HCT116 (cell line): ENCODE data around the gene LEO1. TPM values are rescaled to one million over a fixed set of nuclear protein-coding genes. Genes with fewer than 3 reads are reported as not detected.

Experiments
- ATAC-seq: fragments of 200-7000 bp; cut with Tn5 transposase; 2 replicates; pipeline ENCODE4 v1.9.1; 2020; ENCODE audit warnings: mild to moderate bottlenecking, moderate library complexity
- BruUV-seq: library from RNA; stranded (reverse); fragments of 400-500 nt; replicated peaks from 2 replicates; lab custom pipeline; 2021; lab: Mats Ljungman, UMichigan
- CTCF ChIA-PET: fragments of 300-600 bp; sonication (Branson Sonifier 250); formaldehyde crosslinking; loops from one replicate; lab custom pipeline; 2021; ENCODE audit warnings: antibody characterized with exemption; lab: Charles Lee
- POLR2A ChIA-PET: fragments of 300-600, 350-600 bp; sonication (Branson Sonifier 250); formaldehyde crosslinking; loops from one replicate; lab custom pipeline; 2021; ENCODE audit warnings: antibody characterized with exemption; lab: Charles Lee
- RAD21 ChIA-PET, 2 experiments: fragments of 300-600 bp; sonication (Branson Sonifier 250); formaldehyde crosslinking; loops; one replicate each; lab custom pipeline; 2023; ENCODE audit warnings: low total read pairs in 2 of 2; ENCODE audit not compliant: uncharacterized antibody in 2 of 2, unreplicated experiment in 2 of 2, low non-redundant PET in 1 of 2; lab: Charles Lee
- DNase-seq: peaks from one replicate; pipeline ENCODE4 v3.0.0-alpha.2; 2010; ENCODE audit warnings: low read depth, low spot score
- H2AFZ ChIP-seq: fragments of 200-600 bp; shearing (Covaris generic), sonication (generic); 2 replicates; pipeline ENCODE4 v1.6.1; 2017; ENCODE audit warnings: low read depth, mixed run types, mixed read lengths, antibody characterized with exemption, low read length; ENCODE audit not compliant: poor library complexity, severe bottlenecking
- H3K27ac ChIP-seq: 2 replicates; pipeline ENCODE4 v1.5.1; 2012; ENCODE audit warnings: low read depth, low read length
- H3K27me3 ChIP-seq: fragments of 200-600 bp; sonication (generic); 2 replicates; pipeline ENCODE4 v1.6.1; 2016; ENCODE audit warnings: mixed run types, low read length, mixed read lengths; ENCODE audit not compliant: insufficient read depth
- H3K36me3 ChIP-seq, 2 experiments: fragments of 200-500 bp in 1 of 2; fragments of 200-600 bp in 1 of 2; sonication (Bioruptor generic) in 1 of 2; sonication (generic) in 1 of 2; 2 replicates each; pipeline versions ENCODE4 v1.5.1 to v1.6.1; 2014 to 2016; ENCODE audit warnings: low read length in 2 of 2, inconsistent platforms in 1 of 2, mixed read lengths in 1 of 2, mixed run types in 1 of 2; ENCODE audit not compliant: insufficient read depth in 2 of 2, control insufficient read depth in 1 of 2
- H3K4me1 ChIP-seq, 2 experiments: fragments of 200-600 bp in 1 of 2; sonication (generic) in 1 of 2; 2 replicates each; pipeline versions ENCODE4 v1.5.1 to v1.6.1; 2012 to 2017; ENCODE audit warnings: low read length in 2 of 2, inconsistent platforms in 1 of 2, mild to moderate bottlenecking in 1 of 2, mixed read lengths in 1 of 2, mixed run types in 1 of 2, moderate library complexity in 1 of 2; ENCODE audit not compliant: insufficient read depth in 2 of 2, control insufficient read depth in 1 of 2
- H3K4me2 ChIP-seq: fragments of 200-600 bp; sonication (generic); 2 replicates; pipeline ENCODE4 v1.6.1; 2017; ENCODE audit warnings: mixed run types, low read length, mixed read lengths
- H3K4me3 ChIP-seq, 2 experiments: fragments of 200-600 bp in 1 of 2; sonication (generic) in 1 of 2; replicated peaks in 1 of 2; 2 replicates each; pipeline ENCODE4 v1.5.1; 2011 to 2016; ENCODE audit warnings: low read length in 2 of 2, control low read depth in 1 of 2, low read depth in 1 of 2, mild to moderate bottlenecking in 1 of 2, mixed read lengths in 1 of 2, mixed run types in 1 of 2
- H3K79me2 ChIP-seq: fragments of 200-600 bp; sonication (generic); 2 replicates; pipeline ENCODE4 v1.6.1; 2017; ENCODE audit warnings: mild to moderate bottlenecking, mixed run types, low read length, moderate library complexity, mixed read lengths; ENCODE audit not compliant: insufficient read depth
- H3K9ac ChIP-seq: fragments of 200-600 bp; sonication (generic); 2 replicates; pipeline ENCODE4 v1.6.1; 2016; ENCODE audit warnings: low read length, mixed read lengths
- H3K9me2 ChIP-seq: fragments of 200-600 bp; sonication (generic), shearing (Covaris generic); 2 replicates; pipeline ENCODE4 v1.6.1; 2017; ENCODE audit warnings: mixed run types, mild to moderate bottlenecking, moderate library complexity; ENCODE audit not compliant: insufficient read depth
- H3K9me3 ChIP-seq, 2 experiments: fragments of 200-500 bp in 1 of 2; fragments of 200-600 bp in 1 of 2; sonication (Bioruptor generic) in 1 of 2; sonication (generic) in 1 of 2; 2 replicates each; pipeline ENCODE4 v1.6.1; 2014 to 2017; ENCODE audit warnings: low read length in 2 of 2, mixed read lengths in 2 of 2, inconsistent platforms in 1 of 2, low read depth in 1 of 2, mild to moderate bottlenecking in 1 of 2, mixed run types in 1 of 2, moderate library complexity in 1 of 2; ENCODE audit not compliant: control insufficient read depth in 1 of 2, insufficient read depth in 1 of 2
- H4K20me1 ChIP-seq: fragments of 200-600 bp; sonication (generic), shearing (Covaris generic); 2 replicates; pipeline ENCODE4 v1.6.1; 2017; ENCODE audit warnings: mixed run types, mild to moderate bottlenecking, moderate library complexity; ENCODE audit not compliant: insufficient read depth
- CEBPB ChIP-seq: IDR thresholded peaks from 2 replicates; pipeline ENCODE4 v1.6.1; 2012; ENCODE audit warnings: low read depth
- EZH2 ChIP-seq: fragments of 200-600 bp; sonication (generic); IDR thresholded peaks from 2 replicates; pipeline ENCODE4 v1.6.1; 2017; ENCODE audit warnings: antibody characterized with exemption, mixed run types
- EZH2phosphoT487 ChIP-seq: fragments of 200-600 bp; IDR thresholded peaks from 2 replicates; pipeline ENCODE4 v1.6.1; 2018; ENCODE audit warnings: antibody characterized with exemption, borderline replicate concordance
- FOSL1 ChIP-seq: IDR thresholded peaks from 2 replicates; pipeline ENCODE4 v1.6.1; 2012; ENCODE audit warnings: low read depth
- JUND ChIP-seq: IDR thresholded peaks from 2 replicates; pipeline ENCODE4 v1.6.1; 2012
- POLR2AphosphoS5 ChIP-seq: IDR thresholded peaks from 2 replicates; pipeline ENCODE4 v1.6.1; 2011; ENCODE audit warnings: mild to moderate bottlenecking, low read depth, low read length, moderate library complexity
- RAD21 ChIP-seq: IDR thresholded peaks from 2 replicates; pipeline ENCODE4 v1.6.1; 2012; ENCODE audit warnings: low read depth, mild to moderate bottlenecking
- SIN3A ChIP-seq: IDR thresholded peaks from 2 replicates; pipeline ENCODE4 v1.6.1; 2012; ENCODE audit warnings: low read depth
- SRF ChIP-seq: IDR thresholded peaks from 2 replicates; pipeline ENCODE4 v1.6.1; 2012; ENCODE audit warnings: low read depth
- TCF7L2 ChIP-seq: IDR thresholded peaks from 2 replicates; pipeline ENCODE4 v1.7.0; 2011; ENCODE audit warnings: borderline replicate concordance, inconsistent platforms; ENCODE audit not compliant: insufficient read depth, insufficient read length; ENCODE audit errors: extremely low read depth
- YY1 ChIP-seq: IDR thresholded peaks from 2 replicates; pipeline ENCODE4 v1.6.1; 2011; ENCODE audit warnings: low read length, low read depth, moderate library complexity, mild to moderate bottlenecking; ENCODE audit not compliant: insufficient replicate concordance; ENCODE audit errors: extremely low read depth
- ZFX ChIP-seq: fragments of 450-650 bp; IDR thresholded peaks from 2 replicates; pipeline ENCODE4 v1.6.1; 2017
- ZNF274 ChIP-seq: fragments of 200-500 bp; sonication (Bioruptor generic); IDR thresholded peaks from 2 replicates; pipeline ENCODE4 v1.6.1; 2014; ENCODE audit warnings: mild to moderate bottlenecking, low read depth, low read length, inconsistent platforms
- intact Hi-C: fragments of 100-400 bp; cut with micrococcal nuclease; formaldehyde crosslinking; loops from 2 replicates; pipeline ENCODE4 v1.10.0; 2022
- total RNA-seq: library from RNA; stranded (reverse); gene quantifications from one replicate; pipeline ENCODE4 v1.2.1, GENCODE V29; 2021; ENCODE audit not compliant: unreplicated experiment
- TF ChIP-seq, protein P1 (sequence below): IDR thresholded peaks from 2 replicates; pipeline ENCODE4 v1.6.1; 2012; ENCODE audit warnings: low read depth
- TF ChIP-seq, protein P2 (sequence below): IDR thresholded peaks from 2 replicates; pipeline ENCODE4 v1.6.1; 2012
- TF ChIP-seq, protein P3 (sequence below): IDR thresholded peaks from 2 replicates; pipeline ENCODE4 v1.6.1; 2012
- TF ChIP-seq, protein P4 (sequence below), 3 experiments: fragments of 200-600 bp in 1 of 3; sonication (generic) in 1 of 3; IDR thresholded peaks in 2 of 3; conservative IDR thresholded peaks in 1 of 3; 2 replicates each; pipeline ENCODE4 v1.5.1; 2012 to 2017; ENCODE audit warnings: low read depth in 2 of 3, low read length in 2 of 3, antibody characterized with exemption in 1 of 3, borderline replicate concordance in 1 of 3, control low read depth in 1 of 3, mild to moderate bottlenecking in 1 of 3, mixed read lengths in 1 of 3, mixed run types in 1 of 3, moderate library complexity in 1 of 3; ENCODE audit not compliant: insufficient read depth in 1 of 3

The LEO1 gene
- total RNA-seq, 1 experiment from 2014 or later: 27.8 TPM

DNA sequence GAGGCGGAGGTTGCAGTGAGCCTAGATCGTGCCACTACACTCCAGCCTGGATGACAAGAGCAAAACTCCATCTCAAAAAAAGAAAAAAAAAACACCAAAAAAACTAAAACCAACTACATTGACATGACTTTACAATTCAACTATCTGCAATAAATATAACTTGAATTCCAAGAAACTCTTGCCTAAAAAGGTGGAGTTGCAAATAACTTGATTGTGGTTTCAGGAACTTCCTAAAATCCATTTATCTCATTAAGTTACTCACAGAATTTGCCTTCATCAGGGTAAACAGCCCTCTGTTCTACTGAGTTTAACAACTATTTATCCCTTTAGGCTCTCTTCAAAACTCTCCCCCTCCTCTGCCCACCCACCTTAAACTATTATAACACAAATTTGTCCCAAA is 44.7 kb upstream of the LEO1 start (continued):
- TF ChIP-seq, protein P1, sequence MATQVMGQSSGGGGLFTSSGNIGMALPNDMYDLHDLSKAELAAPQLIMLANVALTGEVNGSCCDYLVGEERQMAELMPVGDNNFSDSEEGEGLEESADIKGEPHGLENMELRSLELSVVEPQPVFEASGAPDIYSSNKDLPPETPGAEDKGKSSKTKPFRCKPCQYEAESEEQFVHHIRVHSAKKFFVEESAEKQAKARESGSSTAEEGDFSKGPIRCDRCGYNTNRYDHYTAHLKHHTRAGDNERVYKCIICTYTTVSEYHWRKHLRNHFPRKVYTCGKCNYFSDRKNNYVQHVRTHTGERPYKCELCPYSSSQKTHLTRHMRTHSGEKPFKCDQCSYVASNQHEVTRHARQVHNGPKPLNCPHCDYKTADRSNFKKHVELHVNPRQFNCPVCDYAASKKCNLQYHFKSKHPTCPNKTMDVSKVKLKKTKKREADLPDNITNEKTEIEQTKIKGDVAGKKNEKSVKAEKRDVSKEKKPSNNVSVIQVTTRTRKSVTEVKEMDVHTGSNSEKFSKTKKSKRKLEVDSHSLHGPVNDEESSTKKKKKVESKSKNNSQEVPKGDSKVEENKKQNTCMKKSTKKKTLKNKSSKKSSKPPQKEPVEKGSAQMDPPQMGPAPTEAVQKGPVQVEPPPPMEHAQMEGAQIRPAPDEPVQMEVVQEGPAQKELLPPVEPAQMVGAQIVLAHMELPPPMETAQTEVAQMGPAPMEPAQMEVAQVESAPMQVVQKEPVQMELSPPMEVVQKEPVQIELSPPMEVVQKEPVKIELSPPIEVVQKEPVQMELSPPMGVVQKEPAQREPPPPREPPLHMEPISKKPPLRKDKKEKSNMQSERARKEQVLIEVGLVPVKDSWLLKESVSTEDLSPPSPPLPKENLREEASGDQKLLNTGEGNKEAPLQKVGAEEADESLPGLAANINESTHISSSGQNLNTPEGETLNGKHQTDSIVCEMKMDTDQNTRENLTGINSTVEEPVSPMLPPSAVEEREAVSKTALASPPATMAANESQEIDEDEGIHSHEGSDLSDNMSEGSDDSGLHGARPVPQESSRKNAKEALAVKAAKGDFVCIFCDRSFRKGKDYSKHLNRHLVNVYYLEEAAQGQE: no peak

DNA sequence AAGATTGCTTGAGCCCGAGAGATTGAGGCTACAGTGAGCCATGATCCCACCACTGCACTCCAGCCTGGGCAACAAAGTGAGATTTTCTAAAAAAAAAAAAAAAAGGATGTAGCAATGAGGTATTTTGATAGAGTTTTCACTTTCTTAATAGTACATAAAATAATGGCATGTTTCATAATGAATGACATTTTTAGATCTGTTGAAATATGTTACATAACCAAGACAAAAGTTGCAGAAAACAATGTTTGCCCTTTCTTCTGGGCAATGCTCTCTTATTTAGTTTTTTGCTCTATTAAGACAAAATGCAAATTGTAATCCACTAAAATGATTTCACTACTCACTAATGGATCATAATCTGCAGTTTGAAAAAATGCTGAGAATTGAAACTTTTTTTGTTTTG is 43.0 kb upstream of the LEO1 start:
- no peak overlapping the region for H2AFZ ChIP-seq
- no TSS peak for BruUV-seq
- no peak overlapping the region for H3K4me2 ChIP-seq
- no peak for DNase-seq
- H3K4me3 ChIP-seq: no peak overlapping the region
- no peaks in the 10 kb centered on the region for H3K27me3 ChIP-seq
- peaks cover 20 to 34% of the 10 kb centered on the region in 2 experiments; a peak in 3 of 4 replicates for H3K4me1 ChIP-seq
- CTCF ChIA-PET: no interaction called here
- no peaks in the 10 kb centered on the region for H4K20me1 ChIP-seq
- RAD21 ChIA-PET: no interaction called here
- no peak for ATAC-seq
- no peak overlapping the region for H3K9ac ChIP-seq
- no peaks in the 10 kb centered on the region for H3K36me3 ChIP-seq
- H3K27ac ChIP-seq: no peak overlapping the region
- no peaks in the 10 kb centered on the region for H3K9me3 ChIP-seq
- H3K9me2 ChIP-seq: no peaks in the 10 kb centered on the region
- POLR2A ChIA-PET: no interaction called here
- intact Hi-C loops: no loop called here
- peaks cover under 1% of the 10 kb centered on the region; the same call in 1 of the 2 replicates for H3K79me2 ChIP-seq
- TF ChIP-seq CEBPB (no peak), JUND (no peak), FOSL1 (no peak), YY1 (no peak), EZH2 (no peak), SRF (no peak), TCF7L2 (no peak), POLR2AphosphoS5 (no peak), SIN3A (no peak), RAD21 (no peak), EZH2phosphoT487 (no peak), ZNF274 (no peak), ZFX (no peak)
- TF ChIP-seq, protein P1: no peak
- TF ChIP-seq, protein P2, sequence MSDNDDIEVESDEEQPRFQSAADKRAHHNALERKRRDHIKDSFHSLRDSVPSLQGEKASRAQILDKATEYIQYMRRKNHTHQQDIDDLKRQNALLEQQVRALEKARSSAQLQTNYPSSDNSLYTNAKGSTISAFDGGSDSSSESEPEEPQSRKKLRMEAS: no peak
- TF ChIP-seq, protein P3, sequence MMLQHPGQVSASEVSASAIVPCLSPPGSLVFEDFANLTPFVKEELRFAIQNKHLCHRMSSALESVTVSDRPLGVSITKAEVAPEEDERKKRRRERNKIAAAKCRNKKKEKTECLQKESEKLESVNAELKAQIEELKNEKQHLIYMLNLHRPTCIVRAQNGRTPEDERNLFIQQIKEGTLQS: no peak
- TF ChIP-seq, protein P4, sequence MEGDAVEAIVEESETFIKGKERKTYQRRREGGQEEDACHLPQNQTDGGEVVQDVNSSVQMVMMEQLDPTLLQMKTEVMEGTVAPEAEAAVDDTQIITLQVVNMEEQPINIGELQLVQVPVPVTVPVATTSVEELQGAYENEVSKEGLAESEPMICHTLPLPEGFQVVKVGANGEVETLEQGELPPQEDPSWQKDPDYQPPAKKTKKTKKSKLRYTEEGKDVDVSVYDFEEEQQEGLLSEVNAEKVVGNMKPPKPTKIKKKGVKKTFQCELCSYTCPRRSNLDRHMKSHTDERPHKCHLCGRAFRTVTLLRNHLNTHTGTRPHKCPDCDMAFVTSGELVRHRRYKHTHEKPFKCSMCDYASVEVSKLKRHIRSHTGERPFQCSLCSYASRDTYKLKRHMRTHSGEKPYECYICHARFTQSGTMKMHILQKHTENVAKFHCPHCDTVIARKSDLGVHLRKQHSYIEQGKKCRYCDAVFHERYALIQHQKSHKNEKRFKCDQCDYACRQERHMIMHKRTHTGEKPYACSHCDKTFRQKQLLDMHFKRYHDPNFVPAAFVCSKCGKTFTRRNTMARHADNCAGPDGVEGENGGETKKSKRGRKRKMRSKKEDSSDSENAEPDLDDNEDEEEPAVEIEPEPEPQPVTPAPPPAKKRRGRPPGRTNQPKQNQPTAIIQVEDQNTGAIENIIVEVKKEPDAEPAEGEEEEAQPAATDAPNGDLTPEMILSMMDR (IDR thresholded peaks at IDR 0.05 in 2 of 3, conservative IDR thresholded peaks at IDR 0.05 in 1 of 3; ENCODE audit: borderline replicate concordance in 1 of 3, insufficient read depth in 1 of 3, low read depth in 2 of 3, low read length in 2 of 3): no peak
